NCI-H82 (cell line): Measurements from ENCODE around the gene DBNDD1.
A peak's percentile ranks its signal among the peaks of the same experiment; 100 is the strongest.

Source experiments
- DNase-seq: peaks from one replicate; lab custom pipeline; 2025; lab: John Stamatoyannopoulos, UW

DBNDD1 gene

DNA sequence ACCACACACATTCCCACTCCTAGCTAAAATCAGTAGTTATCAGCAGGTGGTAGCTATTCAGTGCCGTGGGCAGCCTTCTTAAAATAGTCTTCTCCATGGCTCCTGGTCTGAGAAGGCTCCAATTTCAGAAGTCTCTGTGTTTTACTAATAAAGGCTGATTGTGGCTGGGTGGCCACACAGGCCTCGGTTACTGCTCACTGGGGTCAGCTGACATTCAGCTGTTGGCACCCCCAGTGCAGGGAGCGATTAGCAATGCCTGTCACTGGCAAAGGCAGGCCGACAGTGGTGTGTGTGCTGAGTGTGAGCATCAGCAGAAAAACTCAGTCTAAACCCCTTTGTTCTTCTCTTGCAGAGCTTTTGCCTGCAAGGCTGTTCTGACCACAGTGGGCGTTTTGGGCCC, 16.6 kb upstream of the DBNDD1 start:
- DNase-seq, result no peak

DNA sequence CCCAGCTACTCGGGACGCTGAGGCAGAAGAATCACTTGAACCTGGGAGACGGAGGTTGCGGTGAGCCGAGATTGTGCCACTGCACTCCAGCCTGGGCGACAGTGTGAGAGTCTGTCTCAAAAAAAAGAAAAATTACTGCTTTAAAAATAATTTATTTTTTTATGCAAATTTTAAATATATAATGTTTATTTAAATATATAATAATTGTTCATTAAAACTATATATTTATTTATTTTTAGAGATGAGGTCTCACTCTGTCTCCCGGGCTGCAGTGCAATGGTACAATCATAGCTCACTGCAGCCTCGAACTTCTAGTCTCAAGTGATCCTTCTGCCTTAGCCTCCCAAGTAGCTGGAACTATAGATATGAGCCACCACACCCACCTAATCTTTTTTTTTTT, 15.2 kb upstream of the DBNDD1 start:
- DNase-seq, result no peak

DNA sequence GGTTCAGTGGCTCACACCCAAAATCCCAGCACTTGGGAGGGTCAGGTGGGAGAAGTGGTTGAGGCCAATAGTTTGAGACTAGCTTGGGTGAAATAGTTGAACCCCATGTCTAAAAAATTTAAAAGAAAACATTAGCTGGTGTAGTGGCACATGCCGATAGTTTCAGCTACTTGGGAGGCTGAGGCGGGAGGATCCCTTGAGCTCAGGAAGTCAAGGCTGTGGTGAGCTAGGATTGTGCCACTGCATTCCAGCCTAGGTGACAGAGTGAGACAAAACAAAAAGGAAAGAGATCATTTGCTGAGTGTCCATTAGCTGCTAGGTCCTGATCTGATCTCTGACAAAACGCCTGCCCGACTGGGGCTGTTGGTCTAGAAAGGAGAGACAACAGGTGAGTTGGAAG, 14.1 kb upstream of the DBNDD1 start:
- DNase-seq, result no peak

- no peak for DNase-seq
Measured at GRCh38 chr16:90032674-90033331, 13.5 kb upstream of the DBNDD1 start.

GRCh38 chr16:90031931-90032673, 12.8 kb upstream of the DBNDD1 start:
- DNase-seq, result no peak

- DNase-seq, result no peak
Measured at GRCh38 chr16:90031186-90031930, 12.1 kb upstream of the DBNDD1 start.

GRCh38 chr16:90028985-90029384, 9.7 kb upstream of the DBNDD1 start:
- DNase-seq, result no peak

DNA sequence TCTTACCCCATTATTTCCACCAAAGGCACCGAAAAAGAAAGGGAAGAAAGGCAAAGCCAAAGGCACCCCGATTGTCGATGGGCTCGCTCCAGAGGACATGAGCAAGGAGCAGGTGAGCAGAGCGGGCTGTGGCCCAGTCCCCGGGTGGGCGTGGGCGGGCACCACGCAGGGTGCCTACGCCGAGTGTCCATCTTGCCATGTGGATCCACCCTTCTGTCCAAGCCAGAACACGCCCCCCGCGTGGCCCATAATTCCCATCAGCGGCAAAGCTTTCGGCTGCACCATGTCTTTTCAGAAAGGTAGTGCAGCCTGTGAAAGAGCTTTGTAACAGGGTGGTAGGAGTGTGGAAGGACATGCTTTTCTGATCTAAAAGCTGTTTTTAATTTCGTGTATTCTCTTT, 8.4 kb upstream of the DBNDD1 start:
- DNase-seq, result no peak

DNA sequence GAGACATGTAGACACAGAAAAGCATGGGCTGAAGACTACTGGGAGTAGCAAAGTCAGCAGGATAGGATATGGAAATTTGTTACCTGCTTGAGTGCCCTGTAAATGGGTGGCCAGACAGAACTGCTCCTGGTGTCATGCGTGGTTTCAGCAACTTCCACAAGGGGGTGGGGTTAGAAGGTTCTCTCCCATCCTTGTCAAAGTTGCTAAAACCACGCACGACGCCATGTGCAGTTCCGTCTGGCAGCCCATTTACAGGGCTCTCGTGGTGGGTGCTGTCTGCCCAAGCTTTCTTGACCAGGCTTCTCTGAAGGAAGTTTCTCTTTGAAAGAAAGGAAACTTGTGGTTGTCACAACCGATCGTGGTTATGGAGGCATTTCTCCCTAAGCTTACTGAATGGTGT, 6.9 kb upstream of the DBNDD1 start:
- no peak for DNase-seq

GRCh38 chr16:90023078-90023447, 3.8 kb upstream of the DBNDD1 start:
- no peak for DNase-seq

DNA sequence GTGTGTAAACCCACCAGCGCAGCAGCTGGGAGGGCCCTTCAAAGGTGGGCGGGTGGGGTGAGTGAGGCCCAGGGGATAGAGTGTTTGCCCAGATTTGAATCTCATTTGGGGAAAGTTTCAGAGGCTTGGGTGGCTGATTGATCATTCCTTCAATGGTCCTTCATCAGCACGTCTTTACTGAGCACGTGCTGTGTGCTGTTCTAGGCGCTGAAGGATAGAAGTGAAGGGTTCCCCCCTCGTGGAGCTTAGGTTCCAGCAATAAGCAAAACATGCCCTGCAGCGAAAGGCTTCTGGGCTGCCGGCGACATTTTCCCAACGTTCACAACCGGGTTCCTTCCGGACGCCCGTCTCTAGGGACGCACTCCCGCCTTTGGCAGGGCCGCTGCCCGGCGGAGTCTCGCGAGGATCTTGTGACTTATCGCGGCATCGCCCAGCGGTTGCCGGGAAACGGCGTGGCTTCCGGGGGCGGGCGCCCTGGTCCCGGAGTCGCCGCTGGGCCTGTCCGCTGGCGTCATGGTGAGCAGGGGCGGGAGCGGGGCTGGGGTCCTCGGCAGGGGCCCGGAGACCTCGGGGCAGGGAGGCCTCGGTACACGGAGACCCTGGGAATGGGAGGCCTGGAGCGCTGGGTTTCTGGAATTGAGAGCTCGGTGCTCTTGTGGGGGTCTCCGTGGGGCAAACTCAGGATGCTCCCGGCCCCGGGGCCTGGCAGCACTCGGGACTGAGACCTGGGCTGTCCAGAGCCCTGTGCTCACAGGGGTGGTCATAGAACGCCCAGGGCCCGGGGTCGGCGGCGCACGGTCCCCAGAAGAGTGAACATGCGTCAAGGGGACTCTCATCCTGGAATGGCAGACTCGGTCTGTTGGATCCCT, 3.2 kb upstream of the DBNDD1 start:
- peak; percentile 93 for DNase-seq

GRCh38 chr16:90020838-90021382, 1.7 kb upstream of the DBNDD1 start:
- DNase-seq, result no peak

DNA sequence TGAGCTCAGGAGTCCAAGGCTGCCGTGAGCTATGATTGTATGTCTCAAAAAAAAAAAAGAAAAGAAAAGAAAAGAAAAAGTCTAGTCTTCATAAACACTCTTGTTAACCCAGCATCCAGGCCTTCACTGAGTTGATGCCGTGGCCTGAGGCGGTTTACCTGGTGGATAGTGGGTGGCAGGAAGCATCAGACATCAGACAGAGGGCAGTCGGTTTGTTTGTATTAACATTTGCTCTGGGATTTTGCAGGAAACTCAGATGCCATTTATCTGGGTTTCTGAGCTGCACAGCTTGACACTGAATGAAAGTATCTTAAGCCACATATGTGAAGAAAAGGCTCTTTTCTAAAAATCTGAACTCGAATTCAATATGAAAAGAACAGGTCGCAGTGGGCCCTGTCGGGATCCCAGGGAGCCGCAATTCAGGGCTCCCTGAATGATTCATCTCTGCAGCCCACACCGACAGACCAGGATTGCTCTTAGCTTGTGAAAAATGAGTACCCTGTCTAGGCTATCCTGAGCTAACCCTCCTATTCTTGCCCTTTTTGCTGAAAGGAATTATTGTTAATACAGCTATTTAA, 1.1 kb upstream of the DBNDD1 start:
- no peak for DNase-seq

DNA sequence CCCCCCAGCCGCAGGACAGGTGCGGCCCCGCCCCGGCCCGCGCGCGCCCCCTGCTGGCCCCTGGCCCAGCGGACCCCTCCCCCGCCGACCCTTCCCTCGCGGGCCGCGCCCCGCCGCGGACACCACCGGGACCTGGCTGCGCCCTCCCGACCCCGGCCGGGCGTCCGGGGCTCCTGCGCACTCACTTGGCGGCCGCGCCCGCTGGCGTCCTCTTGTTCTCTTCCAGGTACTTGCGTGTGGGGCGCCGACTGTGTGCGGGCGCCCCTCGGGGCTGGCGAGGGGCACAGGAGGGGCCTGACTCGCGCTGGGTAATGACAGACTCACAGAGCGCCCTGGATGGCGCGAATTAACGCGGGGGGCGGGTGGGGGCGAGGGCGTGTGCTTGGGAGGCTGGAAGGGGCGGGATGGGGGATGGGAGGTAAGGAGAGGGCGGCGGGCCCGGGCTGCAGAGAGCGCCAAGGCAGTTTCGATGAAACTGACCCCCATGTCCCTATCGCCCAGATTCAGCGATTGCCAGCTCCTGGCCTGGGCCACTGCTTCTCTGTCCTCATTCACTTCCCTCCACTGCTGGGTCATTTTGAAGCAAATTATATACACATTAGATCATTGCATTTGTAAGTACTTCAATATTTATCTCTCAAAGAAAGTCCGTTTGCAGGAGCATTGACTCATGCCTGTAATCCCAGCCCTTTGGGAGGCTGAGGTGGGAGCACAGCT, 445 bp upstream of the DBNDD1 start:
- peak; percentile 91 for DNase-seq

DNA sequence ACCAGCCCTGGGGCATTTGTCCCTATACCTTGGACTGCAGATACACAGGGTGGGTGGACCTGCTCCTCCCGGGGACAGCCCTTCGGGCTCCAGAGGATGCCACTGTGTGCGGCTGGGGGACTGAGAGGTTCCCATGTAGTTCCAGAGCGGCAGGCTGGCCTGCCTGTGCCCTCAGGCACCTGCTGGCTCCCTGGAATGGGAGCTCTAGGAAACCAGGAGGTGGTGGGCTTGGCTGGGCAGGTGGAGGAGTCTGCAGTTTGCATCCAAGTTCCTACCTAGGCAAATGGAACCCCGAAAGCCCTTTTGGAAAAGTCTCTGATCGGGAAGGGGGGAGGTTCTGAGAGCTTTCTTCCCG, 982 bp downstream of the DBNDD1 start:
- no peak for DNase-seq

DNA sequence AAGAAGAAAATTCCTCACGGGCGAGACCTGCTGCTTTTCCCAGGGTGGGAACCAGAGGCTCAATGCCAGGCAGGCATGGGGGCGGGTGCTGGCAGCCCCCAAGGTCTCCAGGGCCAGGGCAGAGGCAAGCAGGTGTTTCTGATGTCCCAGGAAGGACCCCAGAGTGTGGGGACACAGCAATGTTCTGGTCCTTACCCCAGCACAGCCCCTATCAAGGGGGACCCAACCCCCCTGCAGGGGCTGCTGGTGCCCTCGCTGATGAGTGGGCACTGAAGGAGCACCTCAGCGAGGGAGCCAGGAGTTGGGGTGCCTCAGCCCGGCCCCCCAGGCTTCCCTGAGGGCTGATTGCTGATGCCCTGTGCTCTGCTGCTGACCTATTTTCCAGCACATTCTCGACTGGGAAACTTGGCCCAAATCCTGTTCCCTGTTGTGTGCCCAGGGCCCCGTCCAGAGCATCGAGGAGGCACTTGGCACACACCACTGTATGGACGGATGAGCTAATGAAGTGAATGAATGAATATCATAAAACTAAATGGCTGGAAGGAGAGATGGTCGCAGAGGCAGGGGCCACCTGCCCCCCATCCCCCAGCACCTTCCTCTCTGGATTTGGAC, 2.8 kb downstream of the DBNDD1 start:
- no peak for DNase-seq

DNA sequence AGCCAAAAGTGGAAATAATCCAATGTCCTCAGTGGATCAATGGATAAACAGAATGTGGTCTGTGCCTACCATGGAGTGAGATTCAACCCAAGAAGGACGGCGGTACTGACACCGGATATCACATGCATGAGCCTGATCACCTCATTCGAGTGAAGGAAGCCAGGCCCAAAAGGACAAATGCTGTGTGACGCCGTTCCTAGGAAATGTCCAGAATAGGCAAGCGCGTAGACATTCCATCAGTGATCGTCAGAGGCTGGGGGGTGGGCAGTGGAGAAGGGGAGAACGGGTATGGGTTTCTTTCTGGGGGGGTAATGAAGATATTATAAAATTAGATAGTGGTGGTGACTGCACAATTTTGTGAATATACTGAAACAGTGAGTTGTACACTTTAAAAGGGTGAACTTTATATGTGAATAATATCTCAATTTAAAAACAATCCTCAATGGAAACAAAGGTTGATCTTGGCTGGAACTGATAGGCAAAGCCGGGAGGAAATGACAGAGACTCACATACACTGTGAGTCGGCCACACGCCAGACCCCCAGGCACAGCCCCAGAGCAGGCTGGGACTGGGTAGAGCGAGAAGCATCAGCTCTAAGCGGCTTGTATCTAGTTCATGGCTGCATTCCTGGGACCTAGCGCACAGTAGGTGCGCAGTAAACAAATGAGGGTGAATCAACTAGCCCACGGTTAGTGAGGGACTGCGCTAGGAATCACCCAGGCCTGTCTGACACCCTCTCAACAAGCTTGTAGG, 3.5 kb downstream of the DBNDD1 start:
- DNase-seq, result no peak

- no peak for DNase-seq
Measured at GRCh38 chr16:90012991-90013745, 6.1 kb downstream of the DBNDD1 start.

DNA sequence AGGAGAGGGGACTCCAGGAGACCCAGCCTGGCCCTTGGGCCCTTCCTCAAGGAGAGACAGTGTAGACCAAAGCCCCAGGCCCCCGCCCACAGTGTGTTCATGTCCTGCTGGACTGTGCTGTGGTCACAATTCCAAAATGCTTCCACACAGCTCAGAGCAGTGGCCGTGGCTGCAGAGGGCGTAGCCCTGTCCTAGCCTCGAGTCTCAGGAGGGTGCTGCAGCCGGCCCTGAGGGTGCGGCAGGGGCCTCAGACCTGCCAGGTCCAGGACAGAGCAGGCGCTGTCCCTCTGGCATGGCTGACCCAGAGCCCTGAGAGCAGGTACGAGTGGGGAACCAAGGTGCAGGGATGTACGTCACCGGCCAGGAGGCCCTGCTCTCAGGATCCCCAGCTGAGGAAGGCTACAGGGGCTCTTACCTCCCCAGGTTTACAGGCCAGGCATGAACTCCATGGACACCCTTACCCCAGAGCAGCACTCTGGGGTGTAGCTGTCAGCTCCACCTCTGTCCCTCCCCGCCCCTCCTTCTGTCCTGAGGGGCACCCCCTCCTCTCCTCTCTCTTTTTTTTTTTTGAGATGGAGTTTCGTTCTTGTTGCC, 7.3 kb downstream of the DBNDD1 start:
- no peak for DNase-seq
